BJ (cell line): ENCODE results near the gene XPR1. TPM values are rescaled to one million over a fixed set of nuclear protein-coding genes. Genes with fewer than 3 reads are reported as not detected.
"Not testable (repeated sequence)": the region's sequence is repeated elsewhere in the genome, so short reads cannot be mapped to it uniquely, and the experiment has no call there.

Source experiments
- CTCF ChIA-PET: fragments of 350-600 bp; formaldehyde crosslinking; extraction: SDS; loops from one replicate; lab custom pipeline; 2021; ENCODE audit warnings: antibody characterized with exemption, inconsistent platforms; lab: Yijun Ruan, JAX
- POLR2A ChIA-PET: fragments of 300-600 bp; sonication (Branson Sonifier 250); formaldehyde crosslinking; extraction: SDS; loops from one replicate; lab custom pipeline; 2021; ENCODE audit warnings: antibody characterized with exemption; lab: Charles Lee
- DNase-seq: peaks from one replicate; pipeline ENCODE4 v3.0.0-alpha.2; 2011; ENCODE audit warnings: low read depth
- H3K27me3 ChIP-seq: 2 replicates; pipeline ENCODE4 v1.6.0; 2011; ENCODE audit warnings: low read length; ENCODE audit not compliant: control insufficient read depth, insufficient read depth
- H3K36me3 ChIP-seq: 2 replicates; pipeline ENCODE4 v1.5.1; 2011; ENCODE audit warnings: low read length; ENCODE audit not compliant: control insufficient read depth, insufficient read depth
- H3K4me3 ChIP-seq: 2 replicates; pipeline ENCODE4 v1.5.1; 2011; ENCODE audit warnings: low read depth, mild to moderate bottlenecking, control low read depth, low read length
- CTCF ChIP-seq: IDR thresholded peaks from 2 replicates; pipeline ENCODE4 v1.5.1; 2011; ENCODE audit warnings: low read depth, mild to moderate bottlenecking, control low read depth, inconsistent platforms, low read length, moderate library complexity; ENCODE audit not compliant: insufficient read depth
- polyA plus RNA-seq: library from polyadenylated mRNA; depleted of rRNA; stranded (reverse); fragments of >200 nt; gene quantifications from 2 replicates; pipeline ENCODE4 v1.2.3, GENCODE V29; 2011

Gene XPR1
- polyA plus RNA-seq, 1 experiment, result 17.3 TPM

DNA sequence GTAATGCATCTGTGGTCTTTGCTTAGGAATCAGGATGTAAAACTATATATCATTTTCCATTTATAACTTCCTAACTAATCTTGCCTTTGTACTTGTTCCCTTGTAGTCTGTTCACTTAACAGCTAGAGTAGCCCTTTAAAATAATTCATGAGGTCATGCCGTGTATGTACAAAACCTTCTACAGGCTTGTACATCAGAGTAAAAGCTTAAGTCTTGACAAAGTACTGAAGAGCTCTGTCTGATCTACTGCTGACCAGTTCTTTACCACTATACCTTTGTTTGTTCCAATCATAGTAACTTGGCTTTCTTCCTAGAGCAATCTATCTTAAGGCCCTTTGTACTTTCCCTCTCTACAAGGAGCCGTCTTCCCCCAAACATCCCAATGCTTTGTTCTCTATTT is 190.1 kb downstream of the XPR1 start:
- ChIA-PET CTCF (no interaction called here), POLR2A (no interaction called here)
- DNase-seq, result no peak
- Histone ChIP-seq H3K4me3 (no peak overlapping the region), H3K36me3 (no peaks in the 10 kb centered on the region), H3K27me3 (no peaks in the 10 kb centered on the region)
- TF ChIP-seq CTCF, result no peak

GRCh38 chr1:180831507-180831906 is 199.7 kb downstream of the XPR1 start:
- H3K27me3 ChIP-seq, DNase-seq, CTCF ChIA-PET, POLR2A ChIA-PET, H3K4me3 ChIP-seq, H3K36me3 ChIP-seq: not testable (repeated sequence)

GRCh38 chr1:180833180-180833579 is 201.4 kb downstream of the XPR1 start:
- DNase-seq, H3K4me3 ChIP-seq, H3K36me3 ChIP-seq, POLR2A ChIA-PET, H3K27me3 ChIP-seq: not testable (repeated sequence)
- CTCF ChIA-PET, result interaction anchor here (0.6 kb wide), 1 partner anchor 22 kb away, joined by 3 read pairs; no protein-coding TSS in a partner anchor

DNA sequence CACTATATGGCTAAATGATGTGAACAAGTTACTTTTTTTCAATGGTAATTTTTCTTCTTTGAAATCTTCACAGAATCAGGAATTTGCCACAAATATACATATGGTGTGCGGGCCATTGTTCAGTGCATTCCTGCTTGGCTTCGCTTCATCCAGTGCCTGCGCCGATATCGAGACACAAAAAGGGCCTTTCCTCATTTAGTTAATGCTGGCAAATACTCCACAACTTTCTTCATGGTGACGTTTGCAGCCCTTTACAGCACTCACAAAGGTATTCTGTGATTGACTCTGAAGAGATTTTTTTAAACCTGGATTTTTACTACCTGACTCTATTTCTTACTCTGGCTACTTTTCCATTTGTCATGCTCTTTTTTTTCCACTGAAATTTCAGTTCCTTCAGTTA is 204.6 kb downstream of the XPR1 start:
- no peaks in the 10 kb centered on the region for H3K36me3 ChIP-seq
- CTCF ChIA-PET, result no interaction called here
- POLR2A ChIA-PET, result no interaction called here
- H3K4me3 ChIP-seq, result no peak overlapping the region
- TF ChIP-seq CTCF, result no peak
- no peak for DNase-seq
- no peaks in the 10 kb centered on the region for H3K27me3 ChIP-seq

DNA sequence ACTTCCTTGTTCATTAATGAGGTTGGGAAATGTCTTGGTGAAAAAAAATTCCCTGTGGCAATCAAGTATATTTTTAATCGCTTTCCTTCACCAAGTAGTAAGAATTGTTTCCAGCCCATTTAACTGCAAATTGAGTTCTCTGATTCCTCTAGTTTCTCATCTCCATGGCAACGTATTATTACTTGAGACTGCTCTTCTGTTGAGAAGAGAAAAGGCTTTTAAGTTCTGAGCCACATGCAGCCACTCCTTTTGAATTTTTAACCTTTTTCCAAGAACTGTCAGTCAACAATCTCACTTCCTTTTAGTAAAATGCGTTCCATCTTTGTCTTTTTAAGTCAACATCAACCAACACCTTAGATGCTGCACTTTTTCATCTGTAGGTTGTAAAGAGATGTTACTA is 205.2 kb downstream of the XPR1 start:
- no peak for DNase-seq
- CTCF ChIA-PET, result no interaction called here
- Histone ChIP-seq H3K27me3 (no peaks in the 10 kb centered on the region), H3K4me3 (no peak overlapping the region), H3K36me3 (no peaks in the 10 kb centered on the region)
- POLR2A ChIA-PET, result no interaction called here
- no peak for TF ChIP-seq CTCF

DNA sequence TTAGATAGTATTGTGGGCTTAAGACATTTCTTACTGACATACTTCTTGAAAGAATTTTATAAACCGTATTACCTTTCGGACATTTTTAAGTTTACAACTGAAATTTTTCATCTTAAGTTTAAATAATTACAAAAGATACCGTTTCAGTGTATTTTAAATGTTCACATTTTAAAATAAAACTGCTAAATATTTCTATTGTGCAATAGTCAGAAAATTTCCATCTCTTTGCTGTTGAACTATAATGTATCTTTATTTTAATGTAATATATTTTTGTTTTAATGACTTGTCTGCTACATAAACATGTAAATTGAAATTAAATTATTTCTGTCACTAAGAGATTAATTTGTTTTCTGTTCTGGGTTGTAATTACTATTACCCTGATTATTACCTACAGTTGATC is 206.7 kb downstream of the XPR1 start:
- CTCF ChIA-PET, result no interaction called here
- Histone ChIP-seq H3K27me3 (no peaks in the 10 kb centered on the region), H3K4me3 (no peak overlapping the region), H3K36me3 (no peaks in the 10 kb centered on the region)
- POLR2A ChIA-PET, result no interaction called here
- DNase-seq, result no peak
- no peak for TF ChIP-seq CTCF
